Measurements from ENCODE around the gene TMEM26.
A peak's percentile ranks its signal among the peaks of the same experiment; 100 is the strongest.

Gene TMEM26

GRCh38 chr10:61455656-61456055, 2.5 kb upstream of the TMEM26 start:
- H3K4me1 ChIP-seq (ENCODE audit: control insufficient read depth, insufficient read depth, low read length) = peaks cover 21% of the 10 kb centered on the region
- H3K9ac ChIP-seq (ENCODE audit: low read length) = no peak overlapping the region
- H3K27me3 ChIP-seq (ENCODE audit: control insufficient read depth, insufficient read depth, low read length) = peaks cover 20% of the 10 kb centered on the region
- no peaks in the 10 kb centered on the region for H3K9me3 ChIP-seq (ENCODE audit: control insufficient read depth, low read length)
- H3K36me3 ChIP-seq (ENCODE audit: control insufficient read depth, insufficient read depth, low read length) = no peaks in the 10 kb centered on the region
- H3K4me3 ChIP-seq (ENCODE audit: low read length) = no peak overlapping the region

- H3K27me3 ChIP-seq (ENCODE audit: control insufficient read depth, insufficient read depth, low read length) = peaks cover 20% of the 10 kb centered on the region
- H3K4me3 ChIP-seq (ENCODE audit: low read length) = no peak overlapping the region
- no peaks in the 10 kb centered on the region for H3K36me3 ChIP-seq (ENCODE audit: control insufficient read depth, insufficient read depth, low read length)
- H3K9ac ChIP-seq (ENCODE audit: low read length) = no peak overlapping the region
- peaks cover 21% of the 10 kb centered on the region for H3K4me1 ChIP-seq (ENCODE audit: control insufficient read depth, insufficient read depth, low read length)
- H3K9me3 ChIP-seq (ENCODE audit: control insufficient read depth, low read length) = no peaks in the 10 kb centered on the region
Measured at GRCh38 chr10:61454541-61454940, 1.4 kb upstream of the TMEM26 start.

DNA sequence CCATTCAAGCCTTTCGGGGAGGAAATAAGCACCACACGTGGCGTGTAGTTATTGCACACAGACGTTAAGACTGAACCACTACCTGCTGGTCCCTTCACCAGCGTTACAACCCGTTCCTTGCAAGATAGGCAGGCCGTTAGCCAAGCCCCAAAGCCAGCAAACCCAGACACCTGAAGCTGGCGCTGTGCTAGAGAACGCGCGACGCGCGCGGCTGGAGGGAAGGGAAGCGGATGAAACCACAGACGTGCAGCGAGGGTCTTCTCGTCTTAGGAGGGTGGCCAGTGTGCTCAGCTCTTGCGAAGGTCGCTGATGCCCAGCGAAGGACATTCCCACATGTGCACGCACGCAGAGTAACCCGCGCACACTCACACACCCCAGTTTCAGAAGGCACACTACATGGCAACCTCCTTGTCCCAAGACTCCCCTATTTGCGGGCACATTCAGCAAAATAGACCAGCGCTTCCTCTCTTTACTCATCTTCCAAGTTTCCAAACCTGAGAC, 980 bp downstream of the TMEM26 start:
- Histone ChIP-seq H3K27me3 (ENCODE audit: control insufficient read depth, insufficient read depth, low read length) (peaks cover 20% of the 10 kb centered on the region), H3K4me1 (ENCODE audit: control insufficient read depth, insufficient read depth, low read length) (peaks cover 21% of the 10 kb centered on the region), H3K4me3 (ENCODE audit: low read length) (peak overlapping the region; percentile 39), H3K9me3 (ENCODE audit: control insufficient read depth, low read length) (no peaks in the 10 kb centered on the region), H3K9ac (ENCODE audit: low read length) (peak overlapping the region; percentile 51), H3K36me3 (ENCODE audit: control insufficient read depth, insufficient read depth, low read length) (no peaks in the 10 kb centered on the region)

DNA sequence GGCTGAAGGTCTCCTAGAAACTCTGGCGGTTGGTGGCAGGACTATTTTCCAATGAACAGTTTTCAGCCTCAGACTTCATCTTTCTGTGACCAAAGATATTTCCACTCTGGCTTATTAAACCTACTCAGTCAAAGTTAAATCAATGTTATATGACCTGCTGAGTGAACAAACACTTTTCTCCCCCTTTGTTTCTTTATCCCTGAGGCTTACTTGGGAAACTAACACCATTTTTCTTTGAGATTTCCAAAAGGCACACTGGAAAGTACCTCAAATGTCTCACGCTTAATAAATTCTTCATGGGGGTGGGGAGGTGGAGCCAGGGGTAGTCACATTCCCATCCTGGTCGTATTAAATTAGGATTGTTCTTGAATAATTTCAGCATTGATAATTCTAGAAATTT, 1.8 kb downstream of the TMEM26 start:
- Histone ChIP-seq H3K4me1 (ENCODE audit: control insufficient read depth, insufficient read depth, low read length) (peaks cover 19% of the 10 kb centered on the region), H3K9me3 (ENCODE audit: control insufficient read depth, low read length) (no peaks in the 10 kb centered on the region), H3K9ac (ENCODE audit: low read length) (no peak overlapping the region), H3K4me3 (ENCODE audit: low read length) (no peak overlapping the region), H3K36me3 (ENCODE audit: control insufficient read depth, insufficient read depth, low read length) (no peaks in the 10 kb centered on the region), H3K27me3 (ENCODE audit: control insufficient read depth, insufficient read depth, low read length) (peaks cover 20% of the 10 kb centered on the region)

- Histone ChIP-seq H3K4me3 (ENCODE audit: low read length) (no peak overlapping the region), H3K9me3 (ENCODE audit: control insufficient read depth, low read length) (no peaks in the 10 kb centered on the region), H3K36me3 (ENCODE audit: control insufficient read depth, insufficient read depth, low read length) (no peaks in the 10 kb centered on the region), H3K27me3 (ENCODE audit: control insufficient read depth, insufficient read depth, low read length) (peaks cover 20% of the 10 kb centered on the region), H3K9ac (ENCODE audit: low read length) (no peak overlapping the region), H3K4me1 (ENCODE audit: control insufficient read depth, insufficient read depth, low read length) (peaks cover 15% of the 10 kb centered on the region)
Measured at GRCh38 chr10:61448841-61449600, 4.2 kb downstream of the TMEM26 start.

GRCh38 chr10:61448091-61448490, 5.1 kb downstream of the TMEM26 start:
- Histone ChIP-seq H3K9me3 (ENCODE audit: control insufficient read depth, low read length) (no peaks in the 10 kb centered on the region), H3K9ac (ENCODE audit: low read length) (no peak overlapping the region), H3K36me3 (ENCODE audit: control insufficient read depth, insufficient read depth, low read length) (no peaks in the 10 kb centered on the region), H3K4me1 (ENCODE audit: control insufficient read depth, insufficient read depth, low read length) (peaks cover 10% of the 10 kb centered on the region), H3K4me3 (ENCODE audit: low read length) (no peak overlapping the region), H3K27me3 (ENCODE audit: control insufficient read depth, insufficient read depth, low read length) (peaks cover 12% of the 10 kb centered on the region)

DNA sequence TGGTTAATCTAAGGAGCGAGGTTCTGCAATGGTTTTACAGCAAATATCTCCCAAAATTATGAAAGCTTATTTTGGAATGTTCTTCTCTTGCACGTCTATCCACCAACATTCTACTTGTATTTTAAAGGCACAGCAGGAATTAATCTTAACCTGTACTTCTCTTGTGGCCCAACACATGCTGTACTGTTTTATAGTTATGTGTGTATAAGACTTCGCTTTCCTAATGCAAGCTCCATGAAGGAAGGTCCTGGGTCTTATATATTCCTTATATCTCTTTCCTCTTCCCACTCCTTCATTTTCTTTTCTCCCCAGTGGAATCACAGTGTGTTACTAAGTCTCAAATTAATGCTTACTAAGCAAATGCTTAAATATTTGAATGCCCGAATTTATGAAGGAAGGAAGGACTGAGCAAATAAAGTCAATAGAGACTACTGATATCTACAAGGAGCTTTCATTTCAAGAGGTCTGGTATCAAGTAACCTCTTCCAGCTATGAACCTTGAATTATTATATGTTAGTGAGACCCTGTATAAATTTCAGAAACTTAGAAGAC, 14.0 kb downstream of the TMEM26 start:
- Histone ChIP-seq H3K9ac (ENCODE audit: low read length) (no peak overlapping the region), H3K36me3 (ENCODE audit: control insufficient read depth, insufficient read depth, low read length) (no peaks in the 10 kb centered on the region), H3K4me1 (ENCODE audit: control insufficient read depth, insufficient read depth, low read length) (no peaks in the 10 kb centered on the region), H3K27me3 (ENCODE audit: control insufficient read depth, insufficient read depth, low read length) (no peaks in the 10 kb centered on the region), H3K4me3 (ENCODE audit: low read length) (no peak overlapping the region), H3K9me3 (ENCODE audit: control insufficient read depth, low read length) (no peaks in the 10 kb centered on the region)

GRCh38 chr10:61438141-61438988, 14.8 kb downstream of the TMEM26 start:
- Histone ChIP-seq H3K4me3 (ENCODE audit: low read length) (no peak overlapping the region), H3K9me3 (ENCODE audit: control insufficient read depth, low read length) (no peaks in the 10 kb centered on the region), H3K27me3 (ENCODE audit: control insufficient read depth, insufficient read depth, low read length) (no peaks in the 10 kb centered on the region), H3K4me1 (ENCODE audit: control insufficient read depth, insufficient read depth, low read length) (no peaks in the 10 kb centered on the region), H3K9ac (ENCODE audit: low read length) (no peak overlapping the region), H3K36me3 (ENCODE audit: control insufficient read depth, insufficient read depth, low read length) (no peaks in the 10 kb centered on the region)

DNA sequence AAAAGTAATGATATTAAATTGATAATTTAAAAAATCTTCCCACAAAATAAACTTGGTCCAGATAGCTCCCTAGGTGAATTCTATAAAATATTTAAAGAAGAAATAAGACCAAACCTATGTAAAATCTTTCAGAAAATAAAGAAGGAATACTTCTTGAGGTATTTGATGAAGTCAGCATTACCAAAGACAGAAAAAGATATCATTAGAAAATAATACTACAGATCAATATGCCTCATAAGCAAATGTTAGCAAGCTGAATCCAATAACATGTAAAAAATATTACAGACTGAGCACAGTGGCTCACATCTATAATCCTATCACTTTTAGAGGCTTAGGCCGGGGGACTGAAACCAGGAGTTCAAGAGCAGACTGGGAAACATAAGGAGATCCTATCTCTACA, 30.0 kb downstream of the TMEM26 start:
- Histone ChIP-seq H3K4me3 (ENCODE audit: low read length) (no peak overlapping the region), H3K4me1 (ENCODE audit: control insufficient read depth, insufficient read depth, low read length) (no peaks in the 10 kb centered on the region), H3K27me3 (ENCODE audit: control insufficient read depth, insufficient read depth, low read length) (no peaks in the 10 kb centered on the region), H3K9me3 (ENCODE audit: control insufficient read depth, low read length) (no peaks in the 10 kb centered on the region), H3K9ac (ENCODE audit: low read length) (no peak overlapping the region), H3K36me3 (ENCODE audit: control insufficient read depth, insufficient read depth, low read length) (no peaks in the 10 kb centered on the region)

DNA sequence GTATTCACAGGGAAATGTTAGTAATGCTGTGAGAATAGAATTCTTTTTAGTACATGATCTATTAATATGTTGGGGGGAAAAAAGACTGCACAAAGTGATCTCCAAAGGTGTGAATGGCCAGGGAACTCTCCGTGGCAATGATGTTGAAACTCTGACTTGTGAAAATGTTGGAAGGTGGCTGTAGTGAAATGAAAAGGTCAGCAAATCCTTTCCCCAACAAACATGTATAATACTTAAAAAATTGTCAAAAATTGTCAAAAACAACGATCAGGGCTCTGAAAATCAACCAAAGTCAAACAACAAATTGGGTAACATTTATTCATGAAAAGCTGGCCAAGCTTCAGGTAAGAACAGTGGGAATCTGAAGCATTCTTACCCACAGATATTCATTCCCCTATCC, 35.5 kb downstream of the TMEM26 start:
- Histone ChIP-seq H3K4me1 (ENCODE audit: control insufficient read depth, insufficient read depth, low read length) (no peaks in the 10 kb centered on the region), H3K27me3 (ENCODE audit: control insufficient read depth, insufficient read depth, low read length) (no peaks in the 10 kb centered on the region), H3K9ac (ENCODE audit: low read length) (no peak overlapping the region), H3K9me3 (ENCODE audit: control insufficient read depth, low read length) (no peaks in the 10 kb centered on the region), H3K36me3 (ENCODE audit: control insufficient read depth, insufficient read depth, low read length) (no peaks in the 10 kb centered on the region), H3K4me3 (ENCODE audit: low read length) (no peak overlapping the region)

GRCh38 chr10:61415824-61416223, 37.4 kb downstream of the TMEM26 start:
- Histone ChIP-seq H3K9ac (ENCODE audit: low read length) (no peak overlapping the region), H3K36me3 (ENCODE audit: control insufficient read depth, insufficient read depth, low read length) (no peaks in the 10 kb centered on the region), H3K27me3 (ENCODE audit: control insufficient read depth, insufficient read depth, low read length) (no peaks in the 10 kb centered on the region), H3K4me1 (ENCODE audit: control insufficient read depth, insufficient read depth, low read length) (no peaks in the 10 kb centered on the region), H3K4me3 (ENCODE audit: low read length) (no peak overlapping the region), H3K9me3 (ENCODE audit: control insufficient read depth, low read length) (no peaks in the 10 kb centered on the region)

DNA sequence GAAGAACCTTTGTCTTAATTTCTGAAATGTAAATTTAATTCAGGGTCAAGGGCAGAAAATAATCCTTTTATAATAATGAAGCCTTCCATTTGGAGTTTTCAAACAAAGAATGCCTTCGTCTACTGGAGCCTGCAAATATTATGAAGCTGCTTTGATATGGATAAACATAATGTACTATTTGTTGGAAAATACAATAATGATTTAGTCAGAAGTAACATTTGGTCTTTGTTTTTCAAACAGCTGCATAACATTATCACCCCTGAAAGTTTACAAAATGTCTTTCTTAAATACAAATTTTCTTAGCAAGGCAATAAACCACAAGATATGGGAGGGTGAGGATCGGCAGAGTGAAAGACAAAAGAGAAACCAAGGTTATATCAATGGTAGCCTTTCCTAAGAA, 41.5 kb downstream of the TMEM26 start:
- Histone ChIP-seq H3K27me3 (ENCODE audit: control insufficient read depth, insufficient read depth, low read length) (no peaks in the 10 kb centered on the region), H3K36me3 (ENCODE audit: control insufficient read depth, insufficient read depth, low read length) (no peaks in the 10 kb centered on the region), H3K4me3 (ENCODE audit: low read length) (no peak overlapping the region), H3K4me1 (ENCODE audit: control insufficient read depth, insufficient read depth, low read length) (no peaks in the 10 kb centered on the region), H3K9me3 (ENCODE audit: control insufficient read depth, low read length) (no peaks in the 10 kb centered on the region), H3K9ac (ENCODE audit: low read length) (no peak overlapping the region)
